ENCODE measurements around the gene PWWP2B.

GRCh38 chr10:132455986-132456847 is 59.2 kb downstream of the PWWP2B start:
- no peak for TF ChIP-seq JUN (IDR thresholded peaks at IDR 0.05; ENCODE audit: borderline replicate concordance, insufficient read depth, insufficient read length, low read depth)
- no peak for TF ChIP-seq CTCF (IDR thresholded peaks at IDR 0.05; ENCODE audit: extremely low read depth in 1 of 2, insufficient read depth in 1 of 2, low read depth in 1 of 2, low read length in 2 of 2)
